ENCODE data around the gene VMAC.
"Not testable (repeated sequence)": the region's sequence is repeated elsewhere in the genome, so short reads cannot be mapped to it uniquely, and the experiment has no call there.

VMAC gene, protein sequence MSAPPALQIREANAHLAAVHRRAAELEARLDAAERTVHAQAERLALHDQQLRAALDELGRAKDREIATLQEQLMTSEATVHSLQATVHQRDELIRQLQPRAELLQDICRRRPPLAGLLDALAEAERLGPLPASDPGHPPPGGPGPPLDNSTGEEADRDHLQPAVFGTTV

GRCh38 chr19:5904352-5905113, at the start of gene VMAC:
TSS of gene VMAC (plus strand) at chr19:5904872. CDS start at chr19:5904891, 19 bp downstream.
- no peaks in the 10 kb centered on the region for H3K27me3 ChIP-seq (replicated peaks; ENCODE audit: control insufficient read depth, insufficient read depth, low read length)
- H3K4me3 ChIP-seq (replicated peaks; ENCODE audit: low read depth, low read length): peak within 1 kb of the TSS; percentile 99
- peaks cover 8% of the 10 kb centered on the region for H3K36me3 ChIP-seq (ENCODE audit: control insufficient read depth, insufficient read depth, low read length)
- DNase-seq (ENCODE audit: extremely low read depth, insufficient read length): peak; percentile 98
- TF ChIP-seq, protein P1, sequence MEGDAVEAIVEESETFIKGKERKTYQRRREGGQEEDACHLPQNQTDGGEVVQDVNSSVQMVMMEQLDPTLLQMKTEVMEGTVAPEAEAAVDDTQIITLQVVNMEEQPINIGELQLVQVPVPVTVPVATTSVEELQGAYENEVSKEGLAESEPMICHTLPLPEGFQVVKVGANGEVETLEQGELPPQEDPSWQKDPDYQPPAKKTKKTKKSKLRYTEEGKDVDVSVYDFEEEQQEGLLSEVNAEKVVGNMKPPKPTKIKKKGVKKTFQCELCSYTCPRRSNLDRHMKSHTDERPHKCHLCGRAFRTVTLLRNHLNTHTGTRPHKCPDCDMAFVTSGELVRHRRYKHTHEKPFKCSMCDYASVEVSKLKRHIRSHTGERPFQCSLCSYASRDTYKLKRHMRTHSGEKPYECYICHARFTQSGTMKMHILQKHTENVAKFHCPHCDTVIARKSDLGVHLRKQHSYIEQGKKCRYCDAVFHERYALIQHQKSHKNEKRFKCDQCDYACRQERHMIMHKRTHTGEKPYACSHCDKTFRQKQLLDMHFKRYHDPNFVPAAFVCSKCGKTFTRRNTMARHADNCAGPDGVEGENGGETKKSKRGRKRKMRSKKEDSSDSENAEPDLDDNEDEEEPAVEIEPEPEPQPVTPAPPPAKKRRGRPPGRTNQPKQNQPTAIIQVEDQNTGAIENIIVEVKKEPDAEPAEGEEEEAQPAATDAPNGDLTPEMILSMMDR (IDR thresholded peaks at IDR 0.05; ENCODE audit: insufficient read depth, low read length, poor library complexity, severe bottlenecking): no peak

- H3K36me3 ChIP-seq (ENCODE audit: control insufficient read depth, insufficient read depth, low read length); H3K27me3 ChIP-seq (replicated peaks; ENCODE audit: control insufficient read depth, insufficient read depth, low read length); DNase-seq (ENCODE audit: extremely low read depth, insufficient read length): not testable (repeated sequence)
Measured at GRCh38 chr19:5855151-5855550, 49.5 kb upstream of the VMAC start.

GRCh38 chr19:5857203-5858081, 47.2 kb upstream of the VMAC start:
- Histone ChIP-seq H3K36me3 (ENCODE audit: control insufficient read depth, insufficient read depth, low read length) (no peaks in the 10 kb centered on the region), H3K4me3 (replicated peaks; ENCODE audit: low read depth, low read length) (no peak overlapping the region), H3K27me3 (replicated peaks; ENCODE audit: control insufficient read depth, insufficient read depth, low read length) (peaks cover 2% of the 10 kb centered on the region; the same call in 1 of the 2 replicates)
- no peak for DNase-seq (ENCODE audit: extremely low read depth, insufficient read length)
- TF ChIP-seq, protein P1 (IDR thresholded peaks at IDR 0.05; ENCODE audit: insufficient read depth, low read length, poor library complexity, severe bottlenecking): no peak

More at GRCh38 chr19:5855151-5855550, 49.5 kb upstream of the VMAC start:
- not testable (repeated sequence) for H3K4me3 ChIP-seq (replicated peaks; ENCODE audit: low read depth, low read length)

GRCh38 chr19:5863030-5863665, 41.5 kb upstream of the VMAC start:
- TF ChIP-seq, protein P1 (IDR thresholded peaks at IDR 0.05; ENCODE audit: insufficient read depth, low read length, poor library complexity, severe bottlenecking): no peak
- H3K27me3 ChIP-seq (replicated peaks; ENCODE audit: control insufficient read depth, insufficient read depth, low read length): peaks cover 2% of the 10 kb centered on the region; the same call in 1 of the 2 replicates
- H3K4me3 ChIP-seq (replicated peaks; ENCODE audit: low read depth, low read length): no peak overlapping the region
- no peak for DNase-seq (ENCODE audit: extremely low read depth, insufficient read length)
- H3K36me3 ChIP-seq (ENCODE audit: control insufficient read depth, insufficient read depth, low read length): no peaks in the 10 kb centered on the region

DNA sequence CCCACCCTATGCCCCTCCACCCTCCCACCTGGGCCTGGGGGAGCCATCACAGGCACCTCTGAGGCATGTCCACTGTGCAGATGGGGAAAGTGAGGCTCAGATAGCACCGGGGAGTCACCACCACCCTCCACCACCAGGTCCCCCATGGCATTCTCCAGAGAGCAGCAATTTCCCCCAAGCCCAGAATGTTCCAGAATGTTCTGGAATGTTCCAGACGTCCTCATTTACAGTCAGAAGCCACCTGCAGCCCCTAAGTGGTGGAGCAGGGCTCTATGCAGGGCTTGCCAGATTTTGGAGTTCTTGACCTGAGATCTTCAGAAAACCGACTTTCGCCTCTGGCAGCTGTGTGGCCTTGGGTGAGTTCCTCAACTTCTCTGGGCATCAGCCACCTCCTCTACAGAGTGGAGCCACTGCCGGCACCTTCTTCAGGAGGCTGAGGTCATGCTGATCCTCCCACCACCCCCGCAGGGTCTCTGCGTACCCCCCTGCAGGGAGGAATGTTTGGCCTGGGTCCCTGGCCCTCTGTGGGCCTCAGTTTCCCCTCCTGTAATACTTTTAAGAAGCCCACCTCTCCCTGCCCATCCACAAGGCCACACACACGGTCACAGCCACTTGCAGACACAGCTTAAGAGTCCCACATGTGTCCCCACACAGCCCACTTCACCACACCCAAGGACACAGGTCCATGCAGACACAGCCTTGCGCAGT, 40.5 kb upstream of the VMAC start:
- peaks cover 2% of the 10 kb centered on the region; the same call in 1 of the 2 replicates for H3K27me3 ChIP-seq (replicated peaks; ENCODE audit: control insufficient read depth, insufficient read depth, low read length)
- TF ChIP-seq, protein P1 (IDR thresholded peaks at IDR 0.05; ENCODE audit: insufficient read depth, low read length, poor library complexity, severe bottlenecking): no peak
- no peak for DNase-seq (ENCODE audit: extremely low read depth, insufficient read length)
- no peaks in the 10 kb centered on the region for H3K36me3 ChIP-seq (ENCODE audit: control insufficient read depth, insufficient read depth, low read length)
- H3K4me3 ChIP-seq (replicated peaks; ENCODE audit: low read depth, low read length): no peak overlapping the region
